Ovary (tissue), 3 donors: ENCODE measurements around the gene COX19.

ENCODE experiments used
- CTCF ChIP-seq, 3 donors: fragments of 450-650 bp in 2 of 3; fragments of 200-600 bp in 1 of 3; IDR thresholded peaks; one replicate each; pipeline versions ENCODE4 v1.5.1 to v1.8.0; 2016 to 2022; ENCODE audit warnings: antibody characterized with exemption in 3 of 3, mild to moderate bottlenecking in 1 of 3
- EP300 ChIP-seq: sonication (generic); formaldehyde crosslinking; IDR thresholded peaks from one replicate; pipeline ENCODE4 v1.6.1; 2017; ENCODE audit warnings: antibody characterized with exemption
- POLR2A ChIP-seq: fragments of 450-650 bp; IDR thresholded peaks from one replicate; pipeline ENCODE4 v1.6.1; 2017; ENCODE audit warnings: antibody characterized with exemption, mild to moderate bottlenecking, moderate library complexity
- donor health status: DM: no; HTN: no; CAD: no.

GRCh38 chr7:949021-949934, 26.1 kb downstream of the COX19 start:
- no peak for TF ChIP-seq CTCF (IDR thresholded peaks at IDR 0.05)
- no peak for TF ChIP-seq POLR2A
- no peak for TF ChIP-seq EP300
